Measurements from ENCODE around the gene WDFY2.

The WDFY2 gene

DNA sequence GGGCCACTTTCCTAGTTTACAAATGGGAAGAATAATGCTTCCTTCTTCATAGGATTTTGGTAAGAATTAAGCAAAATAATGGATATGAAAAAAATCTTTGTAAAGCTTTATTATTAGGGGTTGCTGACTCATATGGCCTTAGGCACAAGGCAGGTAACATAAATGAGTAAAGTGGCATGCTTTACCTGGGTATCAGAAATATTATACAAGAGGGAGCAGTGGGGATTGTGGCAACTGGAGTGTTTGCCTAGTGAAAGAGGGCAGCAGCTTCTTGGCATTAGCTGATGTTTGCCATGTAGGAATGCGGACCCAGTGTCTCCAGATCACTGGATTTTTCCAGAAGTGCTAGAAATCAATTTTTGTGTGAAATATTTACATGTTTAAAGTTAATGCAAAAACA, 19.5 kb downstream of the WDFY2 start:
- no peak for DNase-seq

DNA sequence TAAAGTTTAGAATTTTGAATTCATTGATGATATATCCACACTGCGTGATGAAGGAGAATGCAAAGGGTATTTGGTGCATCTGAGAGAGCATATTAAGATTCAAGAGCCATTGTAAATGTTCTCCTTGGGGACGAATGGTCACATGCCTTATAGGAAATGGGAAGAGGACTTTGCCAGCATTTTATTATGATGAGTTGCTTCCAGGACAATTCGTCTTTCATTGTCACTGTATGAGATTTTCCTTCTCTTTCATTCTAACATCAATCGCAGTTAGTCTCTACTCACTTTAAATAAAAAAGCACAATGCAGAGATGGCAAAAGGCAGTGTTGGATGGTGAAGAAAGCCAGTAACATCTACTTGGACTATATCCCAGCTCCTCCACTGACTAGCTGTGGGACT, 21.4 kb downstream of the WDFY2 start:
- DNase-seq = no peak

DNA sequence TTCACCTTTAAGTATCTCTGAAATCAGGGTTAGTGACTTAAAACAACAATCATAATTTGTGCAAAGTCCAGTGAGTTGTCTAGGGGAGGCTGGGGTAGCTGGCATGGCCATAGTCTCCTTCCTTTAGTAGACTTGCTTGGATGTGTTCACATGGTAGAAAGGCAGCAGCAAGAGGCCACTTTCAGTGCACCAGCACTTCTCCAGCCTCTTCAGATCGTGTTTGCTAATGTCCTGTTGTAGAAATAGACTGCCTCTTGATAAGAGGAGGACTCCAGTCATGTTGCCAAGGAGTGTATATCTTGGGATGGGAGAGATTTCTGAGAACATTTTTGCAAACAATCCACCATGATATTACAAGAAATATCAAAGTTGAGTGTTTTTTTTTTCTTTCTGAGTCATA, 22.9 kb downstream of the WDFY2 start:
- no peak for DNase-seq

DNA sequence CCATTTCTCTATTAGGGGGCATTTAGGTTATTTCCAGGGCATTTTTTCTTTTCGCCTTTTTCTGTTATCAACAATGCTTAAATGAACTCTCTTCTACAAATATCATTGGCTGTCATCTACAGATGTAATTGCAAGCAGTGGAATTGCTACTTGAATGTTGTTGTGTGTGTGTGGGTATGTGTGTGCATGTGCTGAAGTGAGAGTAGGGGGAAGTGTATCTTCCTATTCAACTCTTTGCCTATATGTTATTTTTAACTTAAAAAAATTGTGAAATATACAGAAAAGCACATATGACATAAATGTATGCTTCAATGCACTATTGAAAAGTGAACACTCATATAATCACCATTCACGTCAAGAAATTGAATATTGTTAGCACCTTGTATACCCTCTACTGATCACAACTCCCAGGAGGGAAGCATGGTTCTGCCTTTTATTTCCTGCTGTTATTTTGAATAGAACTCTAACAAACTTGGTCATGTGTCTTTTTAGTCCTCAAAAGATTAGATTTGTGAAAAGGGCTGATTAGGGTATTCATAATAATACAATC, 24.7 kb downstream of the WDFY2 start:
- no peak for DNase-seq

DNA sequence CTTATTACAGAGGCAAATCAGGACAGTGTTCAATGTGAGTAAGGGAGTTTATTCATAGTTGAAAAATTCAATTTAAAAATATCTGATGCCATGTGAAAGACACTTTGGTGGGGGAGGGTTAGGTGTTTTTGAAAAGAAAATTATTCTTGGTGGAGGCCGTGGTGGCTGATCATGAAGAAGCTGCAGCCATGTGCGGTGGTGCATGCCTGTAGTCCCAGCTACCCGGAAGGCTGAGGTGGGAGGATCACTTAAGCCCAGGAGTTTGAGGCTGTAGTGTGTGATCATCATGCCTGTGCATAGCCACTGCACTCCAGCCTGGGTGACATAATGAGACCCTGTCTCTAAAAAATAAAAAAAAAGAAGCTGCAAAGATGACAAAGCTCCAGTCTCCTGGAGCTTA, 28.6 kb downstream of the WDFY2 start:
- DNase-seq = no peak

DNA sequence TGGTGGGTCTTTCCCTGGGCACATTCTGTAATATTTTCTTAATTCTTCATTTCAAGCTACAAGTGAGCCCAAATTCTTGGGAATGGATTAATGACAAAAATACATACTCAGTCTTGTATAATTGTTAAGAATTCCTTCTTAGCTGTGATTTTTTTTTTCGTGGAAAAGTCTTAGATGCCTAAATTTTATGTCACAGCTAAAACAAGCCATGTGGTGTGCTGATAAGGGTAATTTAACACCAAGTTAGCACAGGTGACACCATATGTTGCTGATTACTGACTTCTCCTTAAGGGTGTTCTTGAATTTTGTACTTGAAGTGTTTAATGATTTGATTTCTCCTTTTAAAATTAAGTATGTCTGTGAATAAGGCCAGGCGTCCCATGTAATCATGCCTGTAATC, 29.3 kb downstream of the WDFY2 start:
- DNase-seq = no peak

DNA sequence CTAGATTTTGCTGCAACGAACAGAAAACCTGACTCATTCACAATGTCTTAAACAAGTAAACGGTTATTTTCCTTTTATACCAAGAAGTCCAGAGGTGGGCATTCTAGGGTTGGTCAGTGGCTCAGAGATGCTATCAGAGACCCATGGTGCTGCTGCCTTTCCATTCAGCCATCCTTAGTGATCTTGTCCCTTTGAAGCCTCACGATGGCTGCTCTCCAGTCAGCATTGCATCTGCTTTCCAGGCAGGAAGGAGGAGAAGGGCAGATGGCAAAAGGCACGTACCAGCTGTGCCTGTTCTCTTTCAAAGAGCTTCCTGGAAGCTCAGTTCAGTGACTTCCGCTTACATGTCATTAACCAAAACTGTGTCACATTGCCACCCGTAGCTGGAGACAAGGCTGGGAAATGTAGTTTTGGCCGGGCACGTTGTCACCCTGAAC, 30.1 kb downstream of the WDFY2 start:
- no peak for DNase-seq

DNA sequence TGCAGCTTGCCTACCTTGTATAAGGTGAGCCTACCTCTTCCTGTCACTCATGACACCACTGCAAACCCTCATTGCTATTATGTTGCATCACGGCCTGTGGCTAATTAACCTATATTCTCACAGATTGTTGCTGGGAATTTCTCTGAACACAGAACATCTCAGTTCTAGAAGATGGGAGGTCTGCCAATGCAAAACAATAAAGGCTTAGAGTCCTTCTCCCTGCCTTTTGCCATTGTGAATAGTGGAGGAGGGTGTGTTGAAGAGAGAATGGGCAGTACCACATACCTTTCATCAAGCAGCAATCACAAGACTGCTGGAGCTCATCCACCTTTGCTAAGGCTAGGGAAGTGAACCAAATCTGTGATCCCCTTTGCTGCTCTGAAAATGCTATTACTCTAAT, 34.4 kb downstream of the WDFY2 start:
- no peak for DNase-seq

DNA sequence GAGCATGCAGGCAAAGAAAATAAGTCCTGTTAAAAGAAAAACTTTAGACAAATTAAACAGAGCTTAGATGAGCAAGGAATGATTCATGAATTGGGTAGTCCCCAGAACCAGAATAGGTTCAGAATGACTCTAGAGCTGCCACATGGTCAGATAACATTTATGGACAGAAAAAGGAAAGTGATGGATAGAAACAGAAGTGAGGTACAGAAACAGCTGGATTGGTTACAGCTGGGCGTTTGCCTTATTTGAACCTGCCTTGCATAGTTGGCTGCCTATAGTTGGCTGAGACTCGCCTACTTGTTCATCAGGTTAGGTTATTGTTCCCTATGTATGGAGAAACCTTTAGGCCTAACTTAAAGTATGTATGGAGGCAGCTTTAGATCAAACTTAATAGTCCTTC, 35.4 kb downstream of the WDFY2 start:
- DNase-seq = no peak

DNA sequence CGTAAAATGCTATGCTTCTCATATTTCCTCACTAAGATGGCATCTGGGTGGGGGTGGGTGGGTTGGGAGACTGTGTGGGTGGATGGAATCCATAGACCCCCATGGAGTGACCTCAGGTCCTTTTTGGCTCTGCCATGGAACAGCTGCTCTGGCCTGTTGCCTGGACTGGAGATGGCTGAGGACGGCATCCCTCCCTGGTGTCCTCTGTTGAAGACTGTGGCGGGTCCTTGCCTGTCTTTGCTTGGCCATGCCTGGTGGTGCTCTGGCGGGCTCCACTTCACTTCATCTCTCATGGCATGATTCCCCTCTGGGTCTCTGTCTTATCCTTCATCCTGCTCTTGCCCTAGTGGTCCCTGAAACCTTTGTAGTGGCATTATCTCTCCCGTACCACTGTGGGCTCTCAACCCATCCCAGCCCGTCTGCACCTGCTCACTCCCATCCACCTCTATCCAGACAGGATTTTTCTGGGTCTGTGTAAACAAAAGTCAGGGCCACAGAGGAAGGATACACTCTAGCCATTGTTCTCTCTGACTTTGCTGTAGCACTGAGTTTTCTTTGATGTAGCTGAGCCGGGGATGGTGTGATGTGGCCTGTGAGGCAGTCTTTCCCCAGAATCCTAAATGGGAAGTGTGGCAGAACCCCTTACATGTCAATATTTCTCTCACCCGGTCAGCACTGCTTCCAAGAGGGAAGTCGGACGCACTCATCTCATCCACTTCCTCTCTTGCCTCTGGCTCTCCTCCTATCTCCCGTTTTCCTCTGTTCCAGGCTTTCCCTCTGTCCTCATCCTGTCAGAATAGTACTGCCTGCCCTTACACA, 36.1 kb downstream of the WDFY2 start:
- peak; percentile 33 to 49 for DNase-seq

DNA sequence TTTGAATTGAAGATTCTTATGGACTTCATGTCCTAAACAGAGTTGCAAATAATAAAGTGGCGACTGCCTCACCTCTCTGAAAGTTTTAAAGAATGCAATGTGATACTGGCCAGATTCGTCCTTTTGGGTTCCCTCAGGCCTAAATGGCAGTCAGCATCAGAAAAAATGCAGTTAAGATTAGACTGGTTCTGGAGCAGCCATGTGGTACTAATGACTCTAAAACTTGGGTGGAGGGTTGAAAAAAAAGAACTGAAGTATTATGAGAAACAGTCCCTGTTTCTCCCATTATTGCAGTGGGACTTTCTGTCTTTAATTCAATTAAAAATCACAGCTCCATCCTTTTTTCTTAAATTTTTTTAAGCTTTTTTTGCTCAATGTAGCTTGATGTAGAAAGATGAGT, 37.3 kb downstream of the WDFY2 start:
- DNase-seq = no peak

DNA sequence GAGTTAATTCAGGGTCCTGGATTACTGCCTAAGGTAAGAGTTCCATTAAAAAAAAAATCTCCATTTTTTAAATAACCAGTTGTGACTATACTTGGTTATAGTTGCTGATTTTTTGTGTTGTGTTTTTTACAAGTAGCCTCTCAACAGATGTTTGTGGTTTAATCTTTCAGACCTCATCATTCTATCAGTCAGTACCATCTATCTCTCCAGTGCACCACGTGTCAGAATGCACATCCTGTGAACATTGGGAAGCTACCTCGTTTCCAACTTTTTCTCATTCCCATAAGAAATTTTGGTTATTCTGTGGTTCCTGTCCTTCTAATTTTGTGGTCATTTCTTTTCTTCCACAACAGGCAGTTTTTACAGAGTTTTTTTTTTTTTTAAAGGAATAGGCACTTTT, 39.2 kb downstream of the WDFY2 start:
- DNase-seq = no peak

DNA sequence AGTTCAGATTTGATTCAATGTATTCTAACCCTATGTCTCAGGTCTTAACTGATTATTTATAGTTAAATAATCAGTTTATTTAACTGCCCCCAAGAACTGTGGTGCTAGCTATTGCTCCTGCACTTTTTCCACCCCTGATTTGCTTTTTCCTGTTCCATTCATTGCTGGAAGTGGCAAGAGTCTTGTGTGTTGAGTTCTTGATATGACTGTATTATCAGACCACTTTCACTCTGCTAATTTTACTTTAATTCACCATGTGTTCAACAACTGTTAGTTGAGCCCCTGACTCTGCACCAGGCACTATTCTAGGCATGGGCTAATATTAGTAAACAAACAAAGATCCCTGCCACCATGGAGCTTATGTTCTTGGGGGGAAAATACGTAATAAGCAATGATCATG, 39.9 kb downstream of the WDFY2 start:
- no peak for DNase-seq

DNA sequence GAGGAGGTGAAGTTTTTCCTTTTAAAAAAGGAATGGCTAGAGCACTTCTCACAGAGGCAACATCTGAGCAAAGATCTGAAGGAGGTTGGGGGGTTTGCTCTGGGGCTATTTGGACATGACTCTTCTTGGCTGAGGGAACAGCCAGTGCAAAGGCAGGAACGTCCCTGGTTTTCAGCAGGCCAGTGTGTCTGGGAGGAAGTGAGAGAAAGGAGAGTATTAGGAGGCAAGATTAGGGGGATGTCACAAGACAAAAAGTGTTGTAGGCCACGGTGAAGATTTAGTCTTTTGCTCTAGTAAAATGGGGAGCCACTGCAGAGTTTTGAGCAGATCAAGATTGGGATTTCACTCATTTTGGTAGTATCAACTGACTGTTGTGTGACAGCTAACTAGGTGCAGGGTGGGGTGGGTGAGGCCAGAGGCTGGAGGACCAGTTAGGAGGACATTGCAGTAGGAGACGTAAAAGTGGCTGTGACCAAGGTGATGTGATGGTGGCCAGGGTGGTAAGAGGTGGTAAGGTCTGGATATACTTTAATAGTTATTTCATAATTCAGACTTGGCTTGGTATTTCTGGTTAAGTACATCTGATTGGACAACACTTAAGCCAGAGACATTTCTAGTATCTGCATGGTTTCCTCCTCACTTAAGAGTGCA, 40.6 kb downstream of the WDFY2 start:
- no peak for DNase-seq

DNA sequence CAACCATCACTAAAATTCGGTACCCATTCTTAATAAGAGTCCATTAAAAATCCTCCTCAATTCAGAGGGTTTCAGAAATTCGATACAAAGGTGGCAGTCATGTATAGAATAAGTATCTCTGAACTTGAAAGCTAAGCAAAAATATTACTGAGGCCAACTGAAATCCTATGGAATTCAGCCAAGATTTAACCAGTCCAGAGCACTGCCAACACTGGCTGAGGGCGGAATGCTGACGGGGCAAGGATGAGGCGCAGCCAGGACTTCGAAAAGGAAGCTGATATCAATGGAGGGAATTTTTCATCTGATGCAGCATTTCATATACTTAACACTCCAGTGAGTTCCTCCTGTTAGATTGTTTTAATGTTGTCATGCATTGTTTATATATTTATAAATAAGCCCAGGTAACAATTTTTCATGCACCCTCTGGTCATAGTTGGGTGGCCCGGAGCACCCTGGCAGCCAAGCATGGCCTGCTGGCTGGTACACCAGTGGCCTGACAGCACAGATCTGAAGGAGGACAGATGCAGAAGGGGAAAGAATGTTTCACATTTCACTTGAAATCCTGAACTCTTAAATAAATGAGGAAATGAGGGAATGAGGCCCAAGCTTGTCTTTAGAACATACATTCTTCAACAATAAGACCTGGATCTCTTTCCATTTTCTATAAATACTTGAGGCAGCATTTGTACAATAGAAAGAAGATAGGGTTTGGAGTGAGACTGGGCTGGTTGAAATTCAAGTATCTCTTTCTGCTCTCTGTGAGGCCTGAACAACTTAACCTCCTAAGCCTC, 41.5 kb downstream of the WDFY2 start:
- DNase-seq = no peak

DNA sequence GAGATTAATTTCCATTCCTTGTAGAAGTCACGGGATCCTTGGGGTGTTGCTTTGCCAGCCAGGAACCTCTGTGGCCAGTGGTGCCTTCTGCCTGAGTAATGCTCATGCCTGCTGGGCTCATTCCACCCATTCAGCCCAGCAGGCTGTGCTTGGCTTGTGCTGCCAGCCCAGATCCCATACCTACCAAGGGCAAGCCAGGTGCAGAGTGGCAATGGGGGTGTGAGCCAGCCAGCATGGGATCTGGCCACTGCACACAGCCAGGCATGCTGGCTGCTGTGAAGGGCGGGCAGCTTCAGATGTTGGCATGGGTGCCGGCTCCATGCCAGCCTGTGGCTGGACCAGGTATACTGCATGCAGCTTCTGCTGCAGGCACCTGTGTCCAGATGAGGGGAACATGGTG, 42.5 kb downstream of the WDFY2 start:
- DNase-seq = no peak

DNA sequence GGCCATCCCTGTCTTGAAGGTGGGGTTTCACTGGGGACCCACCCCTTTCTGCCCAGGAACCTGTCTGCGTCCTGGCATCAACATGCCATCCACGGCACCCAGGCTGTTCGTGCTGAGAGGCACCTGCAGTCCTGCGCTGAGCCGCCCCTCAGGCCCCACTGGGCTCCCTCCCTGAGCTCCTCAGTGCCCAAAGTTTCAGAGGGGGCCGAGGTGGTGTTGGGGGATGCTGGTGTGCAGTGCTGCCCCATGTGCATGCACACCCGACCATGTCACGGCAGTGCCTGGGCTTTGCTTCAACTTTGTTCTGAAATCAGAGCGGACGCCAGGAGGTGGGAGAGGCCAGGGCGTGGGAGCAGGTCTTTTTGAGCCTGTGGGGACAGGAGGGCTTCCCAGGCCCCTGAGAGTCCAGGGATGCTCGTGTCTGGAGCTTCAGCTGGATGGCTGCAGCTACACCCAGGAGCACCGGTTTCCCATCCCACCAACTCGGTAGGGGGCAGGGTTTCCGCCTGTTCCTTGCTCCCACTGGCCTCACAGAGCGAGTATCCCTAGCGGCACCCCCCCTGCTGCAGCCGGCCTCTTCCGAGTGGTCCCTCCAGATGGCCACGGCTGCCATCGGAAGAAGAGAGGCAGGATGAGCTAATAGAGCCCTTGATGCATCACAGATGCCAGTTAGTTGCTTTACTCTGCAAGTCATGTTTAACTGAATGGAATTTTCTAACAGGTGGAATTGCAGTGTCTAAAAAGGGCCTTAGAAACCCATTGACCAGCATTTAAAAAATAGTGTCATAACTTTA, 44.0 kb downstream of the WDFY2 start:
- DNase-seq = no peak

DNA sequence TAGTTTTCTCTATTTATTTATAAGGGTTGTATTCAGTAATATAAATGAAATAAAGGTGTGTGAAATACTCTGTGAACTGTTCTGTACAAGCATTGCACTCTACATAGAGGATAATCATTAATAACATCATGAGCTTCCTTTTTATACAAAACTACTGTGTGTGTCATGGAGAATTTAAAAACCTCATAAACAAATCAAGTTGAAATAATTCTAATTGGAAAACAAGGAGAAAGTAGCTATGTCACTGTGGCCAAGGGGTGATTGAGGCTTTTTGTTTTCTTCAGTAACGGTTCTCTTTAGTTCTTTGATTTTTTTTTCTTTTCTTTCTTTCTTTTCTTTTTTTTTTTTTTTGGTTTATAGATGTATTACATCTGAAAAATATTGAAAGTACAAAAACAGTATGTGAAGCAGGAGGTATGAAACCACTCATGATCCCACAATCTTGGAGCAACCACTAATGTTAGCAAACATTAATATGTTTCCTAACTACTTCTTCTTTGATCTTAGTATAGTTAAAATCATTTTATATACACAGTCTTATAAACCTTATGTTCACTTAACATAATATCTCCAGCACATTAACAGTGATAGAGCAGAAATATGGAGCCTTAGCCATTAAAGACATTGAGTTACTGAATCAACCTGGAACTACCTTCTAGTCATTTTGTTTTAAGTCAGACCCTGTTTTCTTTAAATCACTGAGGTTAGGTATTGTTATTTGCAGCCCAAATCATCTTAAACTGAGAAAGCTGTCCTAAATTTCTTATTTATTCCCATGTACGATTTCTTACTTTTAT, 45.4 kb downstream of the WDFY2 start:
- no peak for DNase-seq

DNA sequence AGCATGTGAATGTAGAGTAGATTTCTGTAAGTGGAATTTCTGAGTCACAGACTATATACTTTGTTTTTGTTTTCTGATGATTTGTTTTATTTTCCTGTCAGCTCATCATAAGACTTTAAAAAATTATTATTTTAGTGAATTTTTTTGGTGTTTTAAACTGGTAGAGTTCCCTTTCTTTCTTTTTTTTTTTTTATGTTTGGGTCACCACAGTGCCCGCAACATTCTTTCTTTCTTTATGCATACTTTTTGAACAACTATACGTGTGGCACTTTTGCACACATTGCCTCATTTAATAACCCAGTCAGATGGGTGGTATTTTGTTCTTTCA, 46.0 kb downstream of the WDFY2 start:
- DNase-seq = no peak

DNA sequence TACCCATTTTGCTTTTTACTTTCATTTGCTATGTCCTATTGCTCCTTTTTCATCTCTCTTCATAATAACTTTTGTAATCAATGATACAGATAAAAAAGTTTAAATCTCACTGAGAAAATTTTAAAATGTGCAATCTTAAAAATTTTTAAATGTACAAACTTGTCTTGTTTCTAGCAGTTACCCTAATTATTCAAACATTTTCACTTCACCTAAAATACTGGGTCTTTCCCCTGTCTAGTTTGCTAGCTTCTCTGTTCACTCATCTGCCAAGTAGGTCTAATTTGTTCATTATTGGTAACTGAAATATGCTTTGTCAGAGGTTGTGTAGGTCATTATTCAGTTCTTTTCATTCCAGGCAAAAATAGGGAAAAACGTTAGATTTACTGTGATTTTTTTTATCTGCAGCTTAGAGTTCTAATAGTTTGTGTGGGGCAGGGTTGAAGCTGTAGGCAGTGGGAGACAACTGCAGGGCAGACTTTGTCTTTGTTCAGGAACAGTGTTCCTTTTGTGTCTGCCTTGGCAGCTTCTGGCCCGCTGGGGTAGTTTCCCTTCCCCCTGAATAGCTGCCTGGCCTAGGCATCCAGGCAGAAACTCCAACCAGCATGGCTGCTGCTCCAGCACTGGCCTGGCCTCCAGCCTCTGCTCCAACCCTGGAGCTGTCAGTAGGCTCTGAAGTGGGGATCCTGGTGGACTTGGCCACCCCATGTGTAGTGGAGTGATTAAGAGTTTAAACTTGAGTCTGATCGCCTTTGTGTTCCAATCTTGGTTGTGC, 48.5 kb downstream of the WDFY2 start:
- peak in 1 of 2 experiments; percentile 67 for DNase-seq
